Lower leg skin (tissue), 3 donors: ENCODE data around the gene CD34.

Experiments
- CTCF ChIP-seq, 3 donors: fragments of 450-650 bp; IDR thresholded peaks; one replicate each; pipeline ENCODE4 v1.5.1; 2016; ENCODE audit warnings: antibody characterized with exemption in 3 of 3, mild to moderate bottlenecking in 3 of 3, moderate library complexity in 2 of 3
- POLR2A ChIP-seq, 2 donors: fragments of 450-650 bp; IDR thresholded peaks; one replicate each; pipeline ENCODE4 v1.6.1; 2016 to 2017; ENCODE audit warnings: antibody characterized with exemption in 2 of 2, mild to moderate bottlenecking in 1 of 2, moderate library complexity in 1 of 2

- no peak for TF ChIP-seq CTCF (IDR thresholded peaks at IDR 0.05)
- no peak for TF ChIP-seq POLR2A (IDR thresholded peaks at IDR 0.05)
Measured at GRCh38 chr1:207838156-207839082, 72.5 kb downstream of the CD34 start.
